A673 (cell line): ENCODE results near the gene ANKRD40.

Experiments used
- EZH2 ChIP-seq: fragments of 200-600 bp; sonication (generic); IDR thresholded peaks from 2 replicates; pipeline ENCODE4 v1.6.1; 2017; ENCODE audit warnings: borderline replicate concordance, low read depth, mild to moderate bottlenecking, mixed read lengths, antibody characterized with exemption, low read length; ENCODE audit not compliant: poor library complexity, severe bottlenecking
- TF ChIP-seq, protein P1 (sequence below): fragments of 300-800, 200-600 bp; sonication (generic); conservative IDR thresholded peaks from 2 replicates; pipeline ENCODE4 v1.5.1; 2017; ENCODE audit warnings: low read depth, mild to moderate bottlenecking, antibody characterized with exemption, low read length, moderate library complexity, mixed read lengths

DNA sequence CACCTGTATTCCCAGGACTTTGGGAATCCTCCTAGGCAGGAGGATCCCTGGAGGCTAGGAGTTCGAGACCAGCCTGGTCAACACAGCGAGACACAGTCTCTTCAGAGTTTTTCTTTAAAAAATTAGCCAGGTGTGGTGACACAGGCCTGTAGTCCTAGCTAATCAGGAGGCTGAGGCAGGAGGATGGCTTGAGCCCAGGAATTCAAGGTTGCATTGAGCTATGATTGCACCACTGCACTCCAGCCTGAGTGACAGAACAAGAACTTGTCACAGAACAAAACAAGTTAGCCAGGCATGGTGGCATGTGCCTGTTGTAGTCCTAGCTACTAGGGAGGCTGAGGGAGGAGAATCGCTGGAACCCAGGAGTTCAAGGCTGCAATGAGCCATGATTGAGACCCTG, 24.8 kb downstream of the ANKRD40 start:
- TF ChIP-seq, protein P1, sequence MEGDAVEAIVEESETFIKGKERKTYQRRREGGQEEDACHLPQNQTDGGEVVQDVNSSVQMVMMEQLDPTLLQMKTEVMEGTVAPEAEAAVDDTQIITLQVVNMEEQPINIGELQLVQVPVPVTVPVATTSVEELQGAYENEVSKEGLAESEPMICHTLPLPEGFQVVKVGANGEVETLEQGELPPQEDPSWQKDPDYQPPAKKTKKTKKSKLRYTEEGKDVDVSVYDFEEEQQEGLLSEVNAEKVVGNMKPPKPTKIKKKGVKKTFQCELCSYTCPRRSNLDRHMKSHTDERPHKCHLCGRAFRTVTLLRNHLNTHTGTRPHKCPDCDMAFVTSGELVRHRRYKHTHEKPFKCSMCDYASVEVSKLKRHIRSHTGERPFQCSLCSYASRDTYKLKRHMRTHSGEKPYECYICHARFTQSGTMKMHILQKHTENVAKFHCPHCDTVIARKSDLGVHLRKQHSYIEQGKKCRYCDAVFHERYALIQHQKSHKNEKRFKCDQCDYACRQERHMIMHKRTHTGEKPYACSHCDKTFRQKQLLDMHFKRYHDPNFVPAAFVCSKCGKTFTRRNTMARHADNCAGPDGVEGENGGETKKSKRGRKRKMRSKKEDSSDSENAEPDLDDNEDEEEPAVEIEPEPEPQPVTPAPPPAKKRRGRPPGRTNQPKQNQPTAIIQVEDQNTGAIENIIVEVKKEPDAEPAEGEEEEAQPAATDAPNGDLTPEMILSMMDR: no peak
- no peak for TF ChIP-seq EZH2
